NCI-H2196 treated with DMSO at 0.1 percent for 48 hours (cell line): ENCODE data around the gene GAP43.

Experiments used
- DNase-seq: peaks from one replicate; lab custom pipeline; 2025; ENCODE audit not compliant: unreplicated experiment; lab: John Stamatoyannopoulos, UW

GAP43 gene

GRCh38 chr3:115660646-115661337 is 37.5 kb downstream of the GAP43 start:
- DNase-seq = no peak

GRCh38 chr3:115662356-115662755 is 39.0 kb downstream of the GAP43 start:
- DNase-seq = no peak

DNA sequence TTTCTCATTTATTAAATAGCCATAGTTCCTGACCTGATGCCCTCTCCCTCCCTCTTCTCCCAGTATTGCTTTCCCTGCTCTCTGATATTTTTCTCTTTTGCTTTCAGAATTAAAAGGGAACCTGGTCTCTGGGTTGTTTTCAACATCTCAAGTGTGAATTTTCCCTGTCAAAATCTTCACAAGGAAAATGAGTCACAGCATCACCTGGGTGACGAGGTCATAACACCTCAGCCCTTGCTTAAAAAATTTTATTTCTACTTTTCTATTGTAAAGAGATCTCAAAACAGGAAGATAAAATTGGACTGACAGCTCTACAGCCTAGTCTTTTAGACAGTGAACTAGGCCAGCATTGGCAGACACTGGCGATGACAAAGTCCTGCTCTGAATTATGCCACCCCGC is 40.1 kb downstream of the GAP43 start:
- no peak for DNase-seq

DNA sequence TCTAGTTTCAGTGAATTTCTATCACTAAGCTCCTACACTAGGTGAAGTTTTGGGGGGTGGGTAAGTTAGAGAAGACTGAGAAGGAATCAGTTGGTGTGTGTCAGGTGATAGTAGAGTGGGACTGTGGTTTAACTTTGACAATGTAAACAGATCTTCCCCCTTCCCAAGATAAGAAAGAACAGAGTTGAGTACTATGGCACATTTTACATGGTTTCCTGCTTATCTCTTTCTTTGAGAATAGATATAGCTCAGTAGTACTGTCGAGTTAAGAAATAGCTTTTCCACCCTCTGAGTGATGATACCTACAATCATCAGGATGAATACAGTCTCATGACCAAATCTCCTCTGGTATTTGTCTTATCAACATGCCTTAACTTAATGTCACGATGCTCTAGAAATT is 42.8 kb downstream of the GAP43 start:
- DNase-seq = no peak

DNA sequence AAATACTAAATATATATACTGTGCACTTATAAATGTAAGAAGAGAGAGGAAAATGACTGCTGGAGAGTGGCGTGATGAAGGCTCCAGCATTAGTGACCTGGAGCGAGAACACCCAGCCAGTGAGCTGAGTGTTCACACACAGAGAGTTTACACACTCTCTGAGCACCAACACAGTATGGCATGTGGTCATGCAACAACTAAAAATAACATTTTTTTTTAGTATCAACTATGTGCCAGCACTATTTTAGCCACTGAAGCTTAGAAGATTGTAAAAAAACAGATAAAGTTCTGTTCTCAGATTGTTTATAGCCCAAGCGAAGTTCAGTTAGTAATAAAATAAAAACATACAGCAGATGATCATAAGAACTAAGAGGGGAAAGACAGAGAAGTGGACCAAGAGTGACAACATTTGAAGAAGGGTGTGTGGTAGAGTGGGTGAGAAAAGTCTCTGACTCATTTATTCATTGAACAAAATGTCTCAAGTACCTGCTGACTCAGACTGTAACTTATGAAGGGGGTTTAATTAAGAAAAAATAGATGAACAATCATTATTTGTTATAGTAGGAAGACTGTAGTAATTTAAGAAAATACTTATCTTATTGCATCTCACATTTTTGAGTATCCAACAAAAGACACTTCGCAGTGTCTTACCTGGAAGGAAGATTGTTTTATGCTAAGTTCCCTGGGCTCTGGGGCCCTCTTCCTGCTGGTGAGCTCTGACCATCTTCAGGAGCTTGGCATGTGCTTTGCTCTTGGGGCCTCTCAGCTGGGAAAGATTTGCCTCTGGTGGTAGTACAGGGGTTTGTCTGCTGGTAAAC is 43.8 kb downstream of the GAP43 start:
- no peak for DNase-seq

DNA sequence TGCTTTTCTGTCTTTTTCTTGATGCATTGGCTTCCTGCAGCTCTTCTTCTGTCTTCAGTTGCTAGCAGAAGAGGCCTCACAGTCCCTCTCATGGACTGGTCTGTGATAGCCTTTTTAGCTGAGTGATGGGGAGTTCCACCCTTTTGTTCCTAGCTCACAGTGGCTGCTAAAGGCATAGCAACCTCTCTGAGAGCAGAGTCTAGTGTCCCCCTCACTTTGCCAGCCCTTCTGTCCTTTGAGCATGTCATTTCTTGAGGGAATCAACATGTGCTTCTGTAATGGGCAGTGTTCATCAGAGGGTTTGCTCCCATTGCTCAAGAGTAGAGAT is 44.4 kb downstream of the GAP43 start:
- DNase-seq = no peak

- DNase-seq = no peak
Observed at GRCh38 chr3:115670911-115671310, 47.6 kb downstream of the GAP43 start.

DNA sequence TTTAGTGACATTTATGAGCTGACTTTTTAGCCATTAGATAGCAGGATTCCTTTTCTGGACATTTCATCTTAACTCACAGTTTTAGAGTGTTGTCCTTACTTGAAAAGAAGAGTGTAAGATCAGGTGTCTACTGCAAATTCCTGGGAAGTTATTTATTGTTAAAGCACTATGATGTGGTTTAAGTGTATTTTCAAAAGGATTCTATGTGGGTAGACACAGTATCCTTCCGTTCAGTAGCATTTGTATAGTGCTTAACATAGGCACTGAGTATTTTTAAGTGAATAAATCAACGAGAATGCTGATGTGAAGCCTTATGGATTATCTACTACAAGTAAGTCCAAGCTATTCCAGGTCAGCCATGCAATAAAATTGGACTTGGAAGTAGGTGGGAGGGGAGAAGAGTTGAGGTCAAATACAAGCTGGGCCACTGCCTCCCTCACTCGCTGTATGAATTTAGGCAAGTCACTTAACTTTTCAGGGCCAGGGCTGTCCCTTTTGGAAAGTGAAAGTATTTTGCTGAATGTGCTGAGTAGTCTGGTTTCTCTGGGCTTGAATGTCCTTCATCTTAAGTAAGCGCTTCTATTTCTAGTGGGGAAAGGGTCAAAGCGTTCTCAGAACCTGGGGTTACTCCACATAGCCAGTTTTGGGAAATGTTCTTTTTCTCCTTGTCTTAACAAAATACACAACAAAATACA is 48.6 kb downstream of the GAP43 start:
- DNase-seq = no peak

GRCh38 chr3:115673881-115674280 is 50.6 kb downstream of the GAP43 start:
- no peak for DNase-seq

DNA sequence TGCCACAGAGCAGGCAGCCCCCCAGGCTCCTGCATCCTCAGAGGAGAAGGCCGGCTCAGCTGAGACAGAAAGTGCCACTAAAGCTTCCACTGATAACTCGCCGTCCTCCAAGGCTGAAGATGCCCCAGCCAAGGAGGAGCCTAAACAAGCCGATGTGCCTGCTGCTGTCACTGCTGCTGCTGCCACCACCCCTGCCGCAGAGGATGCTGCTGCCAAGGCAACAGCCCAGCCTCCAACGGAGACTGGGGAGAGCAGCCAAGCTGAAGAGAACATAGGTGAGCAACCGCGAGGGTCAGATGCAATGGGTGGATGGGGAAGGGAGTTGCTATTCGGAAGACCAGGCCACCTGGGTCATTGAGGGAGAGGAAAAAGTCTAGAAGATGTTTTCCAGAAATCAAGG is 53.0 kb downstream of the GAP43 start:
- DNase-seq = no peak

- no peak for DNase-seq
Observed at GRCh38 chr3:115680803-115681345, 57.6 kb downstream of the GAP43 start.

DNA sequence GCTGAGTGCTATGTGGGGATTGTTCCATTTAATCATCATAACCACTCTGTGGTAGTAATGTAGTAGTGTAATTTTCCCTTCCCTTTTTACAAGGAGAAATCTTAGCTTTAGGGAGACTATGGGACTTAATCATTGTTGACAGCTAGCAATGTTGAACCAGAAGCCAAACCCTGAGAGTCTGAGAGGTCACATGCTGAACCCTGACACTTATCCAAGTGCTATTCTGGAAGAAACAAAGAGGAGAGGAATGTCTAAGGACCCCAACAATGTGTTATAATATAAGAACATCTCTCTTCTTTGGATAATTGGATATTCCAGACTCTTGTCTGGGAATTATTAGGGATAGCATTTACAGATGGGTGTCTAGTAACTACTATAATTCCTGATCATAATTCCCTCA is 58.4 kb downstream of the GAP43 start:
- DNase-seq = no peak

DNA sequence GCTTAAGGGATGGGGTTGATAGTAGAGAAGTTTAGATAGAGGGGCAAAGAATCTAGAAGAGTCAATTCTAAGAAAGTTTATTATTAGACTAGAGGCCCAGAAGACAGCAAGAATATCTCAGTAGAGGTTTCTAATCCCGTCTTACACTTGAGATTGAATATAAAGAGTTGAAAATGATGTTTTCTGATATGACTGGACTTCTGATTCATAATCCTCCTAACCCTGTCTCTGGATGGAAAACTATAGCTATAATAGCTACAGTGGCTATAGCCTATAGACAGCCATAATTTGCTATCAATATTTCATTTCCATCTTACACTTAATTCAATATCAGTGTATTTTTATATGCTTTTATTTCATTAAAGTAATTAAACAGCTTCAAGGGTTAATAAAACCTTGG is 60.0 kb downstream of the GAP43 start:
- no peak for DNase-seq

DNA sequence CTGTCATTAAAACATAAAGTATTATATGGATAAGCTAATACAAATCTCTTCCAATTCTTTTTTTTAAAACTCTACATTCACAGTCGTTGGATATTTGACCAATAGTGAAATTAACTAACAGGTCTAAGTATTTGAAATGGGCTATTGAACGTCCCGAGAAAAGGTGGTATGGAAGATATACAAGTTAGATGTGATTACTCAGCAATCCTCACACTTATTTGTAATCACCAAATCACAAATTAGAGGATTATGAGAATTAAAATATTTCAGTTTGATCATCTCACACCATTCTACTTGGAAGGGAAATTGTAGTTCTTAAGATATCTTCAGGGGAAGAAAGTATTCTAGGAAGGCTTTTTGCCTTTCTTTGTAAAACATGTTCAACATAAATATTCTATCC is 60.5 kb downstream of the GAP43 start:
- no peak for DNase-seq

- DNase-seq = no peak
Observed at GRCh38 chr3:115685097-115685496, 61.8 kb downstream of the GAP43 start.

- DNase-seq = no peak
Observed at GRCh38 chr3:115687721-115688120, 64.4 kb downstream of the GAP43 start.

DNA sequence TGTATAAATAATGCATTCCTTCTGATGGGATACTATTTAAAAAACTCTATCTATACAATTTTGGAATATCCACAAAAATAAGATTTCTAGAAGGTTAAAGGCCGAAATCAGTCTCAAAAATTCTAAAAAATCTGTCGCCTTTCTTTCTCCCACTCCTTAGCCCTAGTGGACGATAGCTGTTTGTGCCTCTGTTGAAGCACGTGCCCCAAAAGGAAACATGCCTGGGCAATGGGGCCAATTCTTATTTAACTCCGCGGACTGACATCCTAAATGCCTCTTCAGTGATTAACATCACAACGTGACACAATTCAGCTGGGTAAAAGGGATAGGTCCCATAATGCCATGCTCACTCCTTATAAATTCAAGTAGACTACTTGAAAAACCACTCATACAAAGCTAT is 65.1 kb downstream of the GAP43 start:
- DNase-seq = no peak

- DNase-seq = no peak
Observed at GRCh38 chr3:115689928-115690327, 66.6 kb downstream of the GAP43 start.

DNA sequence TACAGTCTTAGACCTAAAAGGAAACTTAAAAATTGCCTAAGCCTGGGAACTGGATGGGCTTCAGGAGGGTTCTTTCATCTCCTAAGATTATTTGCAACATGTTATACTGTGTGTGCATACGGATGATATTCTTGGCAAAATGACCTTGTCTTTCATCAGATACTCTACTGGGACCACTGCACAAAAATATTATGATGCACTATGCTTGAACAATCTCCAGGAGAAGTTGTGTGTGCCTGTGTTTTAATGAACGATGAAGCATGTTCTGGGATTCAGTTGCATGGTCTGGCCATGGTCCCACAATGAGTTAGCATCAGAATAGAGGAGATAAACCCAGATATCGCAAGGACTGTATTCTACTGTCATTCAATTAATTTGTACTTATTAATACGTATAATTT is 68.7 kb downstream of the GAP43 start:
- no peak for DNase-seq

GRCh38 chr3:115692887-115693524 is 69.7 kb downstream of the GAP43 start:
- DNase-seq = peak; percentile 84

DNA sequence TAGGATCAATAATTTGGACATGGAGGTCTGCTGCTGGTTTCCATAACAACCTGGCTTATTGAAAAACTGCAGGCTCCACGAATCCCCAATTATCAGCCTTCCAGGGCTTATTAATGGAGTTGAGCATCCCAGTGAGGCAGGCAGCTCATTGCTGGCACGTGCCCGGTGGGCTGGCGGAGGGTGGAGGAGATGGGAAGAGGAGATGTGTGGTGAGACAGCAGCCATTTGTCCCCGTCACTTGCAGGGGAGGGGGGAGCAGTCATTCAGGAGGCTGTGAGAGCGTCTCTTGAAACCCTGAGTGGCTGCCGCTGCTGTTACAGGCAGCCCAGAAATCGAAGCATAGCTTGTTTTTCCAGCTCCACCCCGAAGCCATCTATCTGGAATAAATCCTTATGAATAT is 70.6 kb downstream of the GAP43 start:
- no peak for DNase-seq
